GM21367 (cell line): ENCODE measurements around the gene PVALB.

Experiments
- ATAC-seq: cut with Tn5 transposase; IDR thresholded peaks from one replicate; pipeline ENCODE4 v1.9.1; 2021; ENCODE audit not compliant: unreplicated experiment

The PVALB gene

DNA sequence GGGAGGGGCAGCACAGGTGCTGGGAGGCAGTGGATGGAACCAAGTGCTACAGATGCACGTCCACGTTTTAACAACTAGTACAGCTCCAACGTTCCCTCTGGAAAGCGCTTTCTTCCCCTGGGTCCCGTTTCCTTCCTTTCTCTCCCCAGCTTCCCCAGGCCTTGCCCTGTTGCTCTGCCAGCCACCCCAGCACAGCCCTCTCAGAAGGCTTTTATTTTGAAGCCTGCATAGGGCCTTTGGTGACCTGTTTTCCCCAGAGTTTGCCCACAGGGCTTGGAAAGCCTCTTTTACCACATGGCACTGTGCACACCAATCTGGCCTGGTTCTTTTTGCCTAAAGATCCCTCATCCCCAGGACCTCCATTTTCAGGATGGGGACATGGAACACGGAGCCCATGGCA is 30.1 kb upstream of the PVALB start:
- no peak for ATAC-seq

GRCh38 chr22:36846271-36846670 is 29.4 kb upstream of the PVALB start:
- no peak for ATAC-seq

DNA sequence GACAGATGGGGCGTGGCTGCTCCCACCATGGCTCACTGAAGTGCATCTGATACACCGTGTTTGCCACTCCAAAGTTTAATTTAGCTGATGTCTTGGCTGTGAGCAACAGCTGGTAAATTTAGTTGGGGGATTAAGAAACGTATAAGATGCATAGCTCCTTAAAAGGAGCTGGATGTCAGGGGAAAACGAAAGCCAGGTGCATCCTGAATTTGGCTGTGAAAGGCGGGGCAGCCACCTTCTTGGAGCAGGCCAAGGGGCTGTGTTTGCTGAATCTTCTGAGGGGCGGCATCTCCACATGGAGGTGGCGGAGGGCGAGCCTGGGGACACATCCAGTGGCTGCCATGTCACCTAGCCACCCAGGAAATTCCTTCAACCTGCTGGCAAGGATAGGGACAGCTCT is 23.3 kb upstream of the PVALB start:
- ATAC-seq, result no peak

DNA sequence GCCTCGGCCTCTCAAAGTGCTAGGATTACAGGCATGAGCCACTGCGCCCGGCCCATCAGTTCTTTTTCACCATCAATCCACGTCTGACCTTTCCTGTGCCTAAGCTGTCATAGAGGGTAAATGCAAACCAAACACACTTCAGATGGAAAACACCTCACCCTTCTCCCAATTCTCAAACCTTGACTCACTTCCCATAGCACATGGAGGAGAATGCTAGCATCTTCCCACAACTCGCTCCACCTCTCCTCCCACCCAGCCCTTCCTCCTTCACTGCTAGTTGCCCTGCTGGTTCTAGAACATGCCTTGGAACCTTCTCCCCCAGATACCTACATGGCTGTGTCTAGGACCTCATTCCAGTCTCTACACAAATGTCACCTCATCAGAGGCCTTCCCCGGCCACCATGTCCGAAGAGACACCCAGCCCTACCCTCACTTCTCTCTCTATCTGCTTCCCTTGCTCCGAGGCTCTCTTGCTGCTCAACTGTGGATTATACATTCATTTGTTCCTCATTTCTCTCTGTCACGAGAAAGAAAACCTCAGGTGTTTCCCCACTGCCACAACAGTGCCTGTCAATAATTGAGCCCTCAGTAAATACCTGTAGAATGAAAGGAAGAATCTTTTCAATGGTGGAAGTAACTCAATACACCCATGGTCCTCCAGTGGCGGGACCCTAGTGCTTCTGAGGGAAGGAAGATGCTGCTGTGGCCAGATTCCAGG is 22.7 kb upstream of the PVALB start:
- no peak for ATAC-seq

- no peak for ATAC-seq
Measured at GRCh38 chr22:36838119-36839030, 21.5 kb upstream of the PVALB start.

DNA sequence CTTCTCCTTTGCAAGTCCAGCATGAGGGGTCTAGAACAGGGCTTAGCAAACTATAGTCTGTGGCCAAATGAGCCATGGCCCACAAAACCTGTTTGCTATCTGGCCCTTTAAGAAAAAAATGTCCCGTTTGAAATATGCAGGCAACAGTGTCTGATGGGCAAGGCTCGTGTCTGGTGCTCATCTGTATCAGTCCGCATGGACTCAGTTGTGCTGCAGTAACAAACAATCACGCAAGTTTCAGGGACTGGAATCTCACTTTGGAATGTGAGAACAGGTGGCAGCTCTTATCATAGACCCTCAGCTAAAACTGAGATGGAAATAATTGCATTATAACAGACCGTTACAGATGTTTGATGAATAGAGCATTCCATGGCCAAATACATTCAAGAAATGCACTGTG is 19.1 kb upstream of the PVALB start:
- ATAC-seq, result no peak

DNA sequence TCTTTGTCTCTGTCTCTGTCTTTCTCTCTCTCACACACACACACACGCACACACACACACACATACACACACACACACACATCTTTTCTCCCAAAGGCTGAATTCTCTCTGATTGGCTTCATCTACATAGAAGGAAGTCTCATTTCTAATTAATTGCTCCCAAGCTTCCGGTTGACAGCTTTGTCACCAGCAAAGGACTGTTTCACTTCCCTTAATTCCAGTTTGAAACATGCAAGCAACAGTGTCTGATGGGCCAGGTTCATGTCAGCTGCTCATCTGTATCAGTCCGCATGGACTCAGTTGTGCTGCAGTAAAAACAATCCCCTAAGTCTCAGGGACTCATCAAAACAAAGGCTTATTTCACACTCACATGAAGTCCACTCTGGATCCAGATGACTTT is 16.2 kb upstream of the PVALB start:
- no peak for ATAC-seq

GRCh38 chr22:36831717-36832116 is 14.9 kb upstream of the PVALB start:
- ATAC-seq, result no peak

DNA sequence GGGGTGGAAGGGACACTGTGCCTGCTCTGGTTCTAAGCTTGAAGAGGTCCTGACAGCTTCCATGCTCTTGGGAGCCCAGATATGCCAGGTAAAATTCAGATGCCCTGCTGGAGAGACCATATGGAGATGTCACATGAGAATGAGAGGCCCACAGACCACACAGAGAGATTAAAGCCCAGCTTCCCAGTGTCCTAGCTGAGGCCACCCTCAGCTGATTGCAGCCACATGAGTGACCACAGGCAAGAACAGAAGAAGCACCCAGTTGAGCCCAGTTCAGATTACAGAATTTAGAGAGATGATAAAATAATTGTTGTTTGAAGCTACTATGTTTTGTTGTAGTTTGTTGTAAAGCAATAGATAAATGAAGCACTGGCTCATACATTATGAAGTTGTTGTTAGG is 14.4 kb upstream of the PVALB start:
- ATAC-seq, result no peak

GRCh38 chr22:36830601-36831000 is 13.8 kb upstream of the PVALB start:
- ATAC-seq, result no peak

DNA sequence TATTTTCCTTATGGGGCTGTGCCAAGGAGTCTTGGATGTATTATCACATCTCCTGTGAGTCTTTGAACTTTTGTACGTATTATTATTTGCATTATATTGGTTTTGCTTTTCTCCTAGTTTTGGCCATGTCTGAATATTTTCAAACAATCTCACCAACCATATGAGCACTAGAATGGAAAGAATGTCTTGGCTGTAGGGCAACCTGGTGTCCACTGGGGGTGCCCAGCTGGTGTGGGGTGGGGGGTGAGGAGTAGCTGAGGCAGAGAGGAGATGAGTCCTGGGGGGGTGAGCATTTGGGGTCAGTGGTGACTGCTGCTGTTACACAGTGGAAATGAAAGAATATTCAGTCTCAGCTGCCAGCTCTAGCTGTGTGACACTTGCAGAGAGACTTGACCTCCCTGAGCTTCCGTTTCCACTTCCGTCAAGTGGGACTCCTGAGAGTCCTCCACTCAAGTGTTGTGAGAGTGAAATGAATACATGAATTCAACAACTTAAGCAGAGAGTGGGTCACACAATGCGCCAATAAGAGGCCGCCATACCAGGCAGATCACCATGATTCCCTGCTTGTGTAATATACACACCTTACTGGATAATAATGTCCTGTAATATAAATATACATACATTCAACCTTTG is 12.7 kb upstream of the PVALB start:
- no peak for ATAC-seq

DNA sequence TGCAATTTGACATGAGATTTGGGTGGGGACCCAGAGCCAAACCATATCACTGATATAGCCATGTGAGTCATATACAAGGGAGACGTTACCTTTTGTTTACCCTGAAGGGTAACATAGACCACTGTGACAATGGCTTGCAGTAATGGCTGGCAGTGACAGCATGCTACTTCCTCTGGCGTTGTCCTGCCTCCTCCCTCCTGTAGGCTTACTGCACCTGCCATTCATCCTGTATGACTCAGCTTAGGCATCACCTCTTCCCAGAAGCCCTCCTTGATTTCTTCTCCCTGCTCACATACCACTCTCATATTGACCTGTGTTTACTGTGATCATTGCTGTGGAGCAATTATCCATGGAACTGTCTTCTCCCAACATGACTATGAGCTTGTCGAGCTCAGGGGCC is 12.0 kb upstream of the PVALB start:
- ATAC-seq, result no peak

- no peak for ATAC-seq
Measured at GRCh38 chr22:36826262-36826661, 9.4 kb upstream of the PVALB start.

DNA sequence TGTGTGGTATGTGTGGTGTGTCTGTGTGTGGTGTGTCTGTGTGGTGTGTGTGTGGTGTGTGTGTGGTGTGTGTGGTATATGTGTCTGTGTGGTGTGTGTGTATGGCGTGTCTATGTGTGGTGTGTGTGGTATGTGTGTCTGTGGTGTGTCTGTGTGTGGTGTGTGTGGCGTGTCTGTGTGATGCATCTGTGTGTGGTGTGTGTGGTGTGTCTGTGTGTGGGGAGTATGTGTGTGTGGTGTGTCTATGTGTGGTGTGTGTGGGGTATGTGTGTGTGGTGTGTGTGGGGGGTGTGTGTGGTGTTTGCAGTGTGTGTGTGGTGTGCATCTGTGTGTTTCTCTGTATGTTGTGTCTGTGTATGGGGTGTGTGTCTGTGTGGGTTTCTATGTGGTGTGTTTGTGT is 7.8 kb upstream of the PVALB start:
- ATAC-seq, result no peak

DNA sequence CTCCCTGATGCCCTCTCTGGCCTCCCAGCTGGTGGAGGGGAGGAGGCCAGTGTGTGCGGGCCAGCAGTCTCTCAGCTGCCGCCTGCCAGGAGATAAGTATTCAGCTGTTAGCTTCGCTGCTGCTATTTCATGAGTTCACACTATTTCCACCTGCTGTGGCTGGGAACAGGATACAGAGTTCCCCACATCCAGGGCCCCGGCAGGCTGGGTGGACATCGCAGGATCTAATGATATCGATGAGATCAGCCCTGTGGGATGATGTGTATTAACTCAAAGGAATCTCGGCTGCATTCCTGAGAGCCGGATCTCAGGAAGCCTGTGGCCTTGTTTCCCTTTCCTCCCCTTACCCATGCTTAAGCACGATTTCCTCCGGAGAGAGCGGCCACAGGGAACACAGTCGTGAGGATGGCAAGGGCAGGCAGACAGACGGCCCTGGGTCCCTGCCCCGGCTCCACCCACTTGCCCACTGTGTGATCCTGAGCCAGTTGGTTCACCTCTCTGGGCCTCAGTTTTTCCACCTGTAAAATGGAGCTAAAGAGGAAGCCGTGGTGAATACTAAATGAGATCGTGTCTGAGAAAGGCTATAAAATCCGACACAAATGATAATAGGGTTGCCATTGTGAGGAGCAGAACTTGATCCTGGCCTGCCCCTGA is 6.5 kb upstream of the PVALB start:
- no peak for ATAC-seq

- no peak for ATAC-seq
Measured at GRCh38 chr22:36822581-36822980, 5.7 kb upstream of the PVALB start.

DNA sequence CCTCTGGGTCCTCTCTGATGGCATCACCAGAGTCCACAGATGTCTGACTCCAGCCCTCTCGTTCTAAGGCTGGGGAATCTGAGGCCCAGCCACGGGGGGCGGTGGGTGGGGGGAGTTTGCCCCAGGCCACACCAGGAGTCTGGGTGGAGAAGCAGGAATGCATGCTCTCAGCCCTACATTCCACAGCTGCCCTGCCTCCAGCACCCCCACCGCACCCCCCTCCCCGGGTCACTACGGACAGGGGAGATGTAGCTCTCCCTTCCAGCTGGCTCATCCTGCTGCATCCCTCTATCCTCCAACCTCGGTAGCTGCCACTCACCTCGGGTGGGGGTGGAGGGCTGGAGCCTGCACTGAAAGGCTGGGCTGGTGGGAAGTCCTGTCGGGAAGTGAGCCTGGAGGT is 2.3 kb upstream of the PVALB start:
- no peak for ATAC-seq

DNA sequence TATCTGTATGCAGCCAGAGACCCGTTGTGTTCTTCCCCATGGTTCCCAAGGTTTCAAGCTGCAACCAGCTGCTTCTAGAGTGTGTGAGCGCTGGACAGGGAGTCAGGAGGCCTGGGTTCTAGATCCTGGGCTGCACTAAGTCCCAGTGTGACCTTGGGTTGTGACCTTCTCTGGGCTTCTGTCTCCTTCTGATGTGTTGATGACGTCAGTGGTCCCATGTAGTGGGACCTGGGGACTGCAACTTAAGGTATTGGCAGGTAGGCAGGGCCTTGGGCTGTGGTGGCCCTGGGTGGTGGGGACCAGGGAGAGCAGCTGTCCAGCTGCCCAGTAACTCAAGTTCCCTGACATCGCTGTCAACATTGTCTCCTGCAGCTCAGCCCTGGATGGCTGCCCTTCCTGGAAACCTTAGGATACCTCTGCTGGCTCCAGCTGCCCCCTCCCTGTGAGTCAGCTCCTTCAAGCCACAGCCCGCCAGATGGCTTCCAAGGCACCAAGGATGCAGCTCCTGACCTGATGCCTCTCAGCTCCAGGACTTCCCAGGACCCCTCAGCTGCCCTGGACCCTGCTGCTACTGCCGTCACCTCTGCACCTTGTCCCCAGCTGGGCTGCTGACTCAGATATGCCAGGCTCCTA is 1.3 kb upstream of the PVALB start:
- ATAC-seq, result no peak

GRCh38 chr22:36817525-36817848 is 652 bp upstream of the PVALB start:
- no peak for ATAC-seq

DNA sequence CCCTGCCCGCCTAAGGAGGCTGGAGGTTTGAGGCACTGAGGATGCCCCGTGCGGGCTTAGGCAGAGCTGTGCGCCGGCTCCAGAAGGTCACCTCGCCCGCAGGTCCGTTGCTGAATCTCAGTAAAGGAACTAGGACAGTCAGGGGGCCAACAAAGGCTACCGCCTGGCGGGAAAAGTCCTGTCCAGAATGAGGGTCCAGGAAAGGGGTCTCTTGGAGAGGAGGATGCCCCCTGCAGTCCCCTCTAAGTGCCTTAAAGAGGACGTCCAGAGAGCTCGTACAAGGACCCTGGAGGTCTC is 548 bp downstream of the PVALB start:
- no peak for ATAC-seq

- no peak for ATAC-seq
Measured at GRCh38 chr22:36815558-36816338, 1.1 kb downstream of the PVALB start.
